GM21737 (cell line): ENCODE results near the gene ATAD3A.
"Not testable (repeated sequence)": the region's sequence is repeated elsewhere in the genome, so short reads cannot be mapped to it uniquely, and the experiment has no call there.

ENCODE experiments used
- ATAC-seq: cut with Tn5 transposase; IDR thresholded peaks from one replicate; pipeline ENCODE4 v1.9.1; 2021; ENCODE audit warnings: mild to moderate bottlenecking, moderate library complexity; ENCODE audit not compliant: unreplicated experiment

Gene ATAD3A

DNA sequence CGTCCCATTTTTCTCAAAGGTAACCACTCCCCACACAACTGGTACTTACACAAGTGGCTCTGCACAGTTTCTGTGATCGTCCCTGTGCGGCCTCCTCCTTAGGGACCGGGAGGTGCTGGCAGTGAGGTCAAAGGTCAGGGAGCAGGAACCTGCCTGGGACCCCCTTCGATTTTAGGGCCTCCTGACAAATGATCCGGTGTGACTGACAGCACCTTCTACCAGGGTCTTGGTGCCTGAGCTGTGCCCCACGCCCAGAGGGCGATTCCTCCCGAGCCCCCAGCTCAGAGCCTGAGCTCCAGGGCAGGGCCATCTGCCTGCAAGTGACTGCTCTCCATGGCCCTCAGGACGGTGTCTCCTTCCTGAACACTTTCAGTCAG, 40.3 kb downstream of the ATAD3A start:
- no peak for ATAC-seq

DNA sequence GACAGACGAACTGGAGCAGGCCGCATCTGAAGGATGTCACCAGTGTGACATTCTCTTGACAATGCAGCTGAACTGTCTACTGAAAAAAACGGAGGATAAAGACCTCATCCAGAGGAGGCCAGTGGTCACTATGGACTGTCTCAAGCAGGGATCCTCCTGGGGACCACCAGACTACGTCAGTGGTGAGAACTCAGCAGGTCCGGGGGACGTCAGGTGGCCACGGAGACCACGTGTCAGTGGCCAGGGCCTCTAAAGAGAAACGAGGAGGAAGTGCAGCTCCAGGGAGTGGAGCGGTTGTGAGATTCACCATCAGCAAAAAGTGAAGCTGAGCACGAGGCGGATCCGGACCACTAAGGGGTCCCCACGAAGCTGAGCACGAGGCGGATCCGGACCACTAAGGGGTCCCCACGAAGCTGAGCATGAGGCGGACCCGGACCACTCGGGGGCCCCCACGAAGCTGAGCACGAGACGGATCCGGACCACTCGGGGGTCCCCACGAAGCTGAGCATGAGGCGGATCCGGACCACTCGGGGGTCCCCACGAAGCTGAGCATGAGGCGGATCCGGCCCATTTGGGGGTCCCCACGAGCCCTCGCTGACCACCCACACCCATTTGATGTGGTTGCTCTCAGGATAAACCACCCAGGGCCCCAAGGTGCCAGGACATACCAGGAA, 42.0 kb downstream of the ATAD3A start:
- no peak for ATAC-seq

DNA sequence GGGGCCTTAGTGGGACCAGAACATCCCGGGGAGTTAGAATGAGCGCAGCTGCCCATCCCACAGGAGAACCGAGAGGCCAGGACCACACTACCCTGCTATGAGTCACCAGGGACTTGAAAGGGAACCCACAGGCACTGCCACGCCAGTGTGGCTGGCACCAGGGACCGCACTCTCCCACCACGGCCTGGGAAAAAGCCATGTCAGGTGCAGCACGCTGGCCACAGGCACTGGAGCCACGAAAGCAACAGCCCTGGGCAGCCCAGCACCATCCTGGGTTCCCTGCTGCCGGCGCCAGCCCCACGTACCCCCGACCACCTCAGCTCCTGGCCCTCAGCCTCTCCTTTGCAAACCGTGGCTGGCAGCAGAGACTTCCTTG, 42.6 kb downstream of the ATAD3A start:
- no peak for ATAC-seq

DNA sequence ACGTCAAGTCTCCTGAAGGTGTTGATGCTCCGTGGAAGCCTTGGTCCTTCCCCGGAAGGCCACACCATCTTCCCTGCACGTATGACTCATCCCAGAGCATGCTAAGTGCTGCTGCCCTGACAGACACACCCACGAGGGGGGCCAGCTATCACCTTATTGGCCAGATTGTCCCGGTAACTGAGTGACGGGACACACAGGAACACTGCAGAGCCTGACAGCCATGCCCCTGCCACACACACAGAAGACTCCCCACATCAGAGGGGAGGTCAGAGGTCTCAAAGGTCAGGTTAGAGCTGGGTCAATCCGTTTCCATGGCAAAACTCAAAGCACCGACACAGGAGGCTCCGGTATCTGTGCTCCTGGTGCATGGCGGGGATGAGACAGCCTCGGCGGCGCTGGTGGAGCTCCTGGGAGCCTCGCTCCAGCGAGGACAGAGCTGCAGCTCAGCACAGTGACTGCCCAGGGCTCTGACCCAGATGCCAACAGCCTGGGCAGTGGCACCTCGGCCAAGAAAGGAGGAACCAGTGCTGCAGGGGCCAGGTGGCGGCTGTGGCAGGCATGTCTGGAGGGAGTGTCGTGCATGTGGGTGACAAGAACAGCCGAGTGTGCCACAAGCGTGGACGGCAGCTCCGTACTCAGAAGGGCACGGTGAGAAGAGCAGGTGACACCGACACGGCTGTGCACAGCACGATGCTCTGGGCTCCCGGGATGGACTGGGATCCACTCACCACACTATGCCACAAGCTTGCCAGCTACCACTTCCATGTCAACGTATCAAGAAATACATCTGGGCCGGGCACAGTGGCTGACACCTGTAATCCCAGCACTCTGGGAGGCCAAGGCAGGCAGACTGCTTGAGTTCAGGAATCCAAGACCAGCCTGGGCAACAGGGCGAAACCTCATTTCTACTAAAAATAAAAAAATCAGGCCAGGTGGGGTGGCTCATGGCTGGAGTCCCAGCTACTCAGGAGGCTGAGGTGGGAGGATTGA, 43.3 kb downstream of the ATAD3A start:
- no peak for ATAC-seq

DNA sequence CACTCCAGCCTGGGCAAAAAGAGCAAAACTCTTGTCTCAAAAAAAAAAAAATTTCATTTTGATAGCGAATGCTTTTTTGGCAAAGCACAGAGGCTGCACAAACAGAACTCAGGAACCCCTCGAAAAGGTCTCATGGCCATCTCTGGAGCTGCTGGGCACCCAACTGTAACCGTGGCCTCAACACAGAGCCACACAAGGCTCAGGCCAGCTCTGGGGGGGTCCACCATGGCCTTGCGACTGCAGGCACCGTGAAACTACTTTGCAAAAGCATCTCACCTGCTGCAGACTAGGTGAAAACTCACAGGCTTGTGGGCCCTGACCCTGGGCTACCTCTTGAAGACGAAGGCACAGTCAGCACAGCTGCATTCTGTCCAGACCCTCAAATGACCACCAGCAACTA, 44.5 kb downstream of the ATAD3A start:
- ATAC-seq = no peak

DNA sequence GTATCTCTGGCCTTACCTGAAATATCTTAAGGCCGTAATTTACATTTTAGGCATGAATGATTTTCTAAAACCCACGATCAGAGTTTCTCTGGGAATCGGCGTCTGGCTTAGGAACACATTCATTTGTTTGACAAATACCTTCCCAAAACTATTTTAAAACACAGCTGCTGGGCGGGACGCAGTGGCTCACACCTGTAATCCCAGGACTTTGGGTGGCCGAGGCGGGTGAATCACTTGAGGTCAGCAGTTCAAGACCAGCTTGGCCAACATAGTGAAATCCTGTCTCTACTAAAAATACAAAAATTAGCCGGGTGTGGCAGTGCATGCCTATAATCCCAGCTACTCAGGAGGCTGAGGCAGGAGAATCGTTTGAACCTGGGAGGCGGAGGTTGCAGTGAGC, 45.0 kb downstream of the ATAD3A start:
- ATAC-seq = not testable (repeated sequence)

DNA sequence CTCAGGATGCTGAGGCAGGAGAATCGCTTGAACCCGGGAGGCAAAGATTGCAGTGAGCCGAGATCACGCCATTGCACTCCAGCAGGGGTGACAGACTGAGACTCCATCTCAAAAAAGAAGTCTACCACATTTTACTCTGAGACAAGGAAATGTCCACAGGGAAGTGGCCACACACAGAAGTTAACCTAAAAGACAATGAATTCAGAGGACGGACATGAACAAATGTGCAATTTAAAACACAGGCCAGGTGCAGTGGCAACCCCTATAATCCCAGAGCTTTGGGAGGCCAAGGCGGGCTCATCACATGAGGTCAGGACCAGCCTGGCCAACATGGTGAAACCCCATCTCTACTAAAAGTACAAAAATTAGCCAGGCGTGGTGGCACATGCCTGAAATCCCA, 45.7 kb downstream of the ATAD3A start:
- ATAC-seq = not testable (repeated sequence)

DNA sequence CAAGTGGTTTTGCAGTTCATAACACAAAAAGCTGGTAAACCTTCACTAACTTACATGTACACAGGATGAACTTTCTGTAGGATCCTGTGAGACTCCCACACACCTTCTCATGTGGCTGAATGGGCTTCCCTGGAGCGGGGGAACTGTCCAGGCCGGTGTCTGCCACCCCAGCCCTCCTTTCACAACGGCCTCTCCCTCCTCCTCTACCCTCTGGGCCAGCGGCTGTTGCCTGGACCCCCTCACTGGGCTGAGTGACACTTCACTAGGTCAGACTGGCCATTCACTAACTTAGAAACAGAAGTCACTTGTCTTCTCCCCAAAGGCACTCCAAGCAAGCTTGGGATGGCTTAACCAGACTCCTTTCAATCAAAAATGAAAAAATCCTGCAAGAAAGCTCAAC, 46.6 kb downstream of the ATAD3A start:
- ATAC-seq = no peak

DNA sequence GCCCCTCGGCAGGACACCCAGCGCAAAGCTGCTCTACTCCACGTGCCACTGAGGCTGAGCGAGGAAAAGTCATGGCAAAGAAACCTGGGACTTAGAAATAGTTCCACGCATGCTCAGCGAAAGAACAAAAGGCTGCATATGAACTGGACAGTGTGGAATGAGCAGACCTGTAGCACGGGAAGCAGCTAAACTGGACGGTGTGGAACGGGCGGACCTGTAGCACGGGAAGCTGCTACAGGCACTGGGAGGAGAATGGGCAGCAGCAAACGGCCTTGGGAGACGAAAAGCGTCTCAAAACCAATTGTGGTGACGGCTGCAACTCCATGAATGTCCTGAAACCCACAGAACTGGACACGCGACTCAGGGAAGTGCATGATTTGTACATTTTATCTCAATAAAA, 47.1 kb downstream of the ATAD3A start:
- ATAC-seq = no peak

DNA sequence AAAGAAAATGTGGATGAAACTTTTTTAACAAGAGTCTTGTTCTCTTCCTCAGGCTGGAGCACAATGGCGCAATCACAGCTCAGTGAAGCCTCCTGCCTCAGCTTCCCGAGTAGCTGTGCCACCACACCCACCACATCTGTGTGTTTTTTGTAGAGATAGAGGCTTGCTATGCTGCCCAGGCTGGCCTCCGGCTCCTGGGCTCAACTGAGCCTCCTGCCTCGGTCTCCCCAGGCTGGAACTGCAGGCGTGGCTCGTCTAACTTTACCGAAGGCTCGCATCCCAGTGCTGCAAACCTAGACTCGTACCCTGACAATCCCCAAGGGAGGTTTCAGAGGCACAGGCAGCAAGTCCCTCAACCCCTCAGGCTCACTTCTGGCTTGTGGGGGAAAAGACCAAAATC, 48.2 kb downstream of the ATAD3A start:
- ATAC-seq = no peak

DNA sequence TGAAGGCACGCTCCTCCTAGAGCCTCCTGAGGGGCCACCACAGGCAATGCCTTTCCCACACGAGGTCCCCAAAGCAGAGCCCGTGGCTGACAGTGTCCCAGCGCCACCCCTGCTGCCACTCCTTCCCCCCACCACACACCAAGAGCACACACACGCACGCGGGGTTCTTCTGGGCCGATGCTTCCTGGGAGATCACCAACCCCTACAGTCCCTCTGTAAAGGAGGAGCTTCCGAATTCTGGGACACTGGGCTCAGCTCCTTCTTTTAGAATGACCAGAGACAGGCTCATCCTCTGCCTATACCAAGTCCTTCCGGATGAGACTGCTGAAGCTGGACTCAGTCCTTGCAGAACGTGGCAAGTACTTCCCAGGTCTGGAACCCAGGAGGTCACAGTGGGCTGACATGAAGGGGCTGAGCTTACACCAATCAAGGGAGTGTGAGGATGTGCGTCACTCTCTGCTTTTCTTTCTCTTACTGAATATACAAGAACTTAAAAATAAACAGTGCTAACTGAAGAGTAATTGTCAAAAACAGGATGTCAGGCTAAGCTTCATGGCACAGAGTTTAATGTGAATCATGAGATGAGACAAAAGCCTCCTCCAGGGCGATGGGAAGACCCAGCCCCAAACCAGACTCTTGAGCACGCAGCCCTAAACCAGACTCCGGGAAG, 50.0 kb downstream of the ATAD3A start:
- ATAC-seq = no peak

DNA sequence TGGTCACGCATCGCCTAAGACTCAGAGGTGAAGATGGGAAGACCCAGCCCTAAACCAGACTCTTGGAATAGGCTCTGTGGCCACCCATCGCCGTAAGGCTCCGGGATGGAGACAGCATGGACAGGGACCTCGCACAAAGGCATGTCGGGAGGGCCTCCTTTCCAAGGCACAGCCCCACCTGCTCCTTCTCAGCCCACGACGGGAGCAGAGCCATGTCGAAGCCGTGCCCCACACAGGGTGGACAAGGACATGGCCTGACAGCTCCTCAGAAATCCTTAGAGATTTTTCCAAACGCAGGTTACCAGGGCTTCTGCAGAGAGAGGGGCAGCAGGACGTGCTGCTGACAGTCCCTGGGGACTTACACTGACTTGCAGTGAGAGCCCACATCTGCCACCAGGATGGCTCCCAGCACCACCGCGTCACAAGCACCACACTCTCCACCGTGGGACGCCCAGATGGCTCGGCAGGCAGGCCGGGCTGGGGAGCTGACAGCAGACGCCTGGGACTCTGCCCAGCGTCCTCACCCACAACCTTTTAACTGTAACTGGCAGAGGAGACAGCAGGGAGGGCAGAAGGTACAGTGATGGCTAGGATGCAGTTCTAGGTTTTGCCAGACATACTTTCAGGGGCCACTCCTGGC, 50.7 kb downstream of the ATAD3A start:
- no peak for ATAC-seq

DNA sequence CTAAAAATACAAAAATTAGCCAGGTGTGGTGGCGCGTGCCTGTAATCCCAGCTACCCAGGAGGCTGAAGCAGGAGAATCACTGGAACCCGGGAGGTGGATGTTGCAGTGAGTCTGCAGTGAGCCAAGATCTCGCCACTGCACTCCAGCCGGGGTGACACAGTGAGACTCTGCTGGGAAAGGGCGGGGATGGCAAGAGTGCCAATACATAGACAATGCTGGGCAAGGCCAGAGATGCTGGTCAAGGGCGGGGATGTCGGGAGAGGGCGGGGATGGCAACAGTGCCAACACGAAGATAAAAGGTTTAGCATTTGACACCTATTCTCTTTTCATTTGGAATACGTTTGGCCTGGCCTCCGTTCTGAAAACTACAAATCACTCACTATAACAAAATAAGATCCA, 51.7 kb downstream of the ATAD3A start:
- ATAC-seq = no peak

DNA sequence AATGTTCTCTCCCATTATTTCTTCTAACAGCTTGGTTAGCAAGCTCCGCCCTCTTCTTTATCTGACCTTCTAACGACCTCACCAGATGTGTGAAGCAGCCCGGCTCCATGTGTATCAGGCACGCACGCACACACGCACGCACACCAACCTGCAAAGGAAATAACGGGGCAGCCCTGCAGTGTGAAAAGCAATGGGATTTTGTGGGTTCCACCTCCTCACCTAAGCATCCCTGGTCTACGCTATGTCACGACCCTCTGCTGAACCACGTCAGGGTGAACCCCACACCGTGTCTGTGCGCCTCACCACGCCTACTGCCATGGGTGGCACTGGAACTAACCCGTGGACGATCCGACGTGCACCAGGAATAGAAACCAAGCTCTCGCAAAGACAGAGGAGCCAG, 52.3 kb downstream of the ATAD3A start:
- ATAC-seq = no peak

DNA sequence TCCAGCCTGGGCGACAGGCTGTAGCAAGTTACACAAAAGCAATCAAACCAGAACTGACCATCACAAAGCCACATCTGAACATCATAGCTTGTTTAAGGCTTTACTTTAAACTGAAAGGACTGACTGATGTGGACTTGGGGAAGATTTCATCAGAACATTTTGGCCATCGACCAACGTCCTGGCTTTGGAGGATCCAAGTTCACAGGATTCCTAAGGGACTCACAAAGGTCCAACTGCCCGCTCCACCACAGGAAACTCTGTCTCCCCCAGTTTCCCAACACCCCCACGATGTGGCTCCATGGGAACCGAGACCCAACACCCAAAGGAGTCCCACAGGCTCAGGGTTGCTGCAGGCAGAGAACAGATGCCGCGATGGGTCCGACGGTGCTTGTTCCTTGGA, 53.4 kb downstream of the ATAD3A start:
- ATAC-seq = no peak

DNA sequence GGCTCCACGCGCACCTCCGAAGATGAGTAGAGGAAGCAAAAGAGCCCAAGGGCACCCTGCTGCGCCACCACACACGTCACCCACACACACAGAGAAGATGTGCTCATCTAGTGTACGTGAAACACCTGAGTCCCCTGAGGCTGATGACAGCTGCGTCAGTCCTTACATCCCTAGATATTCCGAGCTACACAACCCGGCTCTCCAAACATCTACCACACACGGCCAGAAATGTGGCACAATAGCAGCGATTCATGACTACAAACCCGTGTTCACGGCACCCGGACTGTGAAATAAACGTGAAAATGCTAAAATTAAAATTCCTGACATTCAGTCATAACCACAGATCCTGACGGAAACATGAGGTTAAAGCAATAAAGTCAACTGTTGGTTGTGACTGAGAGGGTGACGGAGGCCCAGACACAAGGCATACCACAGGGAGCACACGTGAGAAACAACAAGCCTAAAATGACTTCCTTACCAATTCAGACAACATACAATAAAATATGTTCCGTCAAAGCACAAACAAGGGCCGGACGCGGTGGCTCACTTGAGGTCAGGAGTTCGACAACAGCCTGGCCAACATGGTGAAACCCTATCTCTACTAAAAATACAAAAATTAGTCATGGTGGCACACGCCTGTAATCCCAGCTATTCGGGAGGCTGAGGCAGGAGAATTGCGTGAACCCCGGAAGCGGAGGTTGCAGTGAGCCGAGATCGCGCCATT, 55.4 kb downstream of the ATAD3A start:
- no peak for ATAC-seq

DNA sequence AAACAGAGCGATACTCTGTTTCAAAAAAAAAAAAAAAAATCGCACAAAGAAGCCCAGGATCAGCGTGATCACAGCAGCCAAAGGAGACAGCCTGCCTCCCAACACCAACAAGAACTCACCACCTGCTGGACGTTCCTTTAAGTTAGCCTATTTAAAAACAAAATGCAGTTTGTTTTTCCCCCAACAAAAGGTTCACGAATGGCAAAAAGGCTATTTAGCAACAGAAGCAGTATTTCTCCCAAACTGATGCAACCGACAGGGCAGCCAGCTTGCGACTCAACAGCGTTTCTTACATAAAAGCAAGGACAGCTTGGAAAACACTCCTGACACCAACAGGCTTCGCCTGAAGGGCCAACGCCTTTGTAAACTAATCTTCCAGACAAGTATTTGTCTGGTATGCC, 55.9 kb downstream of the ATAD3A start:
- no peak for ATAC-seq

DNA sequence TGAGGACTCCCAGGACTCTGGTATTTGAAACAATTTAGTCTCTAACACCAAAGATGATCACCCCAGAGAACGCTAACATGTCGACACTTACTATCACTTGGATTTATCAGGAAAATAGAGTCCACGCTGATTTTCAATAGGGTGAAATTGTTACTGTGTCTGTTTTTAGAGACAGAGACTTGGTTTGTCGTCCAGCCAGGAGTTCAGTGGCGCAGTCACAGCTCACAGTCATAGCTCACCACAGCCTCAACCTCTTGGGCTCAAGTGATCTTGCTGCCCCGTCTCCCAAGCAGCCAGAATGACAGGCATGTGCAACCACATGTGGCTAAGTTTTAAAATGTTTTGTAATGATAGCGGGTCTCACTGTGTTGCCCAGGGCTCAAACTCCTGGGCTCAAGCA, 57.4 kb downstream of the ATAD3A start:
- ATAC-seq = no peak

DNA sequence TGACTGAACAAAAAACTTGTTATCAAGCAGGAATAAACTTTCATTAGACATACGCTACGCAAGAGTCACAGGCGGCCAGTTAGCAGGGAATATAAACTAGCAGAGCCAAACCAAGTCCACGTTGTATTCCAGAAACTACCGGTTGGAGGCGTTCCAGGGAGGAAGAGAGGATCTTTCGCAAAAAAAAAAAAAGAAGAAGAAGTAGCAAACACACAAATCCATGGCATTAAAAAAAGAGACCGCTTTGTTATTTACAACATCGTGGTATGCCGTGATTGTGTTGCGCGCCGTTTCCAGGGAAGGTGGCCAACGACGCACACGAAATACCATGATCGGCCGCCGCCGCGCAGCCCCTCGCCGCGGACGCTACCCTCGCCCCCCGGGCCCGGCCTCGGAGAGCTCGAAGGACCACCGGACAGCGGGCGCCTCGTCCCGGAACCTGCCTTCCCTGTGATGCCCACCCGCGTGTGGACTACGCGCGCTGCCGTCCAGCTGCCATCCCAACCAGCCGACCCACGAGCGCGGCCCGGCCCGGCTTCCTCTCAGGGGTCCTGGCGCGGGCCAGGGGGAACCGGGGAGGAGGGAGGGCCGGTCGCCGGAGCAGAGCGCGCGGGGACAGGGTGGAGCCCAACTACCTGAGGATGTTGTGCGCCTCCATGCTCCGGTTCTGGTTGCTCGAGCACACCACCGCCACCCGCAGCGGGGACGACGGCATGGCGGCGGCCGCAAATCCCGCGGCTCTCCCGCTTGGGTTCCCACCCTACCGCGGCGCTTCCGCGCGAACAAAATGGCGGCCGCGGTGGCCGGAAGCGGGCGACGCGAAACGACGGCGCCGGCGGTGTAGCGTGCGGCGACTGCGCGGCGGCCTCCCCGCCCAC, 62.1 kb downstream of the ATAD3A start:
- ATAC-seq = peak; percentile 71
